Measurements from ENCODE around the gene DSCAML1.

Gene DSCAML1

DNA sequence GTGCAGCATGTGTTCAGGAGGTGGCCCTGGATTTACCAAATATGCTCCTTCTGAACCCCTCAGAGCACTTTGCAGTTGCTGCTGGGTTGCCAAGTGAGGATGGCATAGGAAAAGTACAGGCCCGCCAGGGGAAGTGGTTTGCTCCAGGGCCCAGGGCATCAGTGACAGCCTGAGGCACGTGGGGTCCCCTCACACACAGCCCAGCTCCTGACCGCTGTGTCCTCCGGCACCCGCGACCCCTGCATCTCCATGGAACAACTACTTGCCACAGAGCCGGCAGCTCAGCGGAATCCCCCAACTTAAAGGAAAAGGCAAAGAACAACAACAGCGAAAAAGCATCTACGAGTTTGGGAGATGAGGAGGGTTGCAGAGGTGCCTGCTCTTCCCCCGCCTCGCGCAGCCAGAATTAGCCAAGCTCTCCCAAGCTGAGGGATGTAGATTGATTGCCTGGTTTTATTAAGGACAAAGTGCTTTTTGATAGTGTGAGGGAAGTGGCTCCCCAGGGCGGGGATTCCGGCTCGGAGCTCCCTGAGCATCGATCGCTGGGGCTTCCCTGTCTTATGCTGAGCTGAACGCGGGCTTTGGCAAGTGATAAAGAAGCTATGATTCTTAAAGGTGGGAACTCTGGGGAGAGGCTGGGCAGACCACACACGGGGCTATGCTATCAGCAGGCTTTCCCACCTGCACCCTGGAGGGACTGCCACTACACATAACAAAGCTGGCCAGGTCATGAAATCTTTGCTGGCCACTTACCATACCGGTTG lies 294.8 kb downstream of the DSCAML1 start:
- TF ChIP-seq, protein P1, sequence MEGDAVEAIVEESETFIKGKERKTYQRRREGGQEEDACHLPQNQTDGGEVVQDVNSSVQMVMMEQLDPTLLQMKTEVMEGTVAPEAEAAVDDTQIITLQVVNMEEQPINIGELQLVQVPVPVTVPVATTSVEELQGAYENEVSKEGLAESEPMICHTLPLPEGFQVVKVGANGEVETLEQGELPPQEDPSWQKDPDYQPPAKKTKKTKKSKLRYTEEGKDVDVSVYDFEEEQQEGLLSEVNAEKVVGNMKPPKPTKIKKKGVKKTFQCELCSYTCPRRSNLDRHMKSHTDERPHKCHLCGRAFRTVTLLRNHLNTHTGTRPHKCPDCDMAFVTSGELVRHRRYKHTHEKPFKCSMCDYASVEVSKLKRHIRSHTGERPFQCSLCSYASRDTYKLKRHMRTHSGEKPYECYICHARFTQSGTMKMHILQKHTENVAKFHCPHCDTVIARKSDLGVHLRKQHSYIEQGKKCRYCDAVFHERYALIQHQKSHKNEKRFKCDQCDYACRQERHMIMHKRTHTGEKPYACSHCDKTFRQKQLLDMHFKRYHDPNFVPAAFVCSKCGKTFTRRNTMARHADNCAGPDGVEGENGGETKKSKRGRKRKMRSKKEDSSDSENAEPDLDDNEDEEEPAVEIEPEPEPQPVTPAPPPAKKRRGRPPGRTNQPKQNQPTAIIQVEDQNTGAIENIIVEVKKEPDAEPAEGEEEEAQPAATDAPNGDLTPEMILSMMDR (IDR thresholded peaks at IDR 0.05; ENCODE audit: low read depth, low read length) = no peak
- DNase-seq (ENCODE audit: extremely low read depth, low read depth) = no peak

DNA sequence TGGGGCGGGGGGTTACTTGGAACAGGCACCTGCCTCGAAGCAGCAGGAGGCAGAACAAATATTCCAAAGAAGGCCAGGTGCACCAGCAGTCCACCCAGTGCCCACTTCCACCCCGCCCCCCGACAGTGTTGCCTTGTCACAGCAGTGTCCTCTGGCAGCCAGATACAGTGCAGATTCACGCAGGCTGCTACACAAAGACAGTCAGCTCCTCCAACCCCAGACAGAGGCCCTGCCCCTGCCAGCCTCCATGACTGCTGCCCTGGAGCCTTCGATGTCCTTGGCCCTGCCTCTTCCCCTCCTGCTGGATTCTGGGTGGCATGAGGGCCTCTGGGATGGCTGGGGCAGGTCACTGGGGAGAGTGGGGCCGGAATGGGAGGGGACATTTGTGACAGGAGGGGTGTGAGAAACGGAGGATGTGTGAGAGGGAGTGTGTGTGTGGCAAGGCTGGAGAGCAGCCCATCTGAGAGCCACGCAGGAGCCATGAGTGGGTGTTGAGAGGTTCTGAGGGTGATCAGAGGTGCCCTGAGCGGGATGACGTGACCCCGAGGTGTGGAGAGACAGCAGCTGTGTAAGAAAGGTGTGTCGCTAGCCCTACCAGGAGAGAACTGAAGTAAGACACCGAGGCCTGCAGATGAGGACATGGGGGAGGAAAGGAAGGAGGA lies 295.6 kb downstream of the DSCAML1 start:
- TF ChIP-seq, protein P1 (IDR thresholded peaks at IDR 0.05; ENCODE audit: low read depth, low read length) = no peak
- no peak for DNase-seq (ENCODE audit: extremely low read depth, low read depth)

DNA sequence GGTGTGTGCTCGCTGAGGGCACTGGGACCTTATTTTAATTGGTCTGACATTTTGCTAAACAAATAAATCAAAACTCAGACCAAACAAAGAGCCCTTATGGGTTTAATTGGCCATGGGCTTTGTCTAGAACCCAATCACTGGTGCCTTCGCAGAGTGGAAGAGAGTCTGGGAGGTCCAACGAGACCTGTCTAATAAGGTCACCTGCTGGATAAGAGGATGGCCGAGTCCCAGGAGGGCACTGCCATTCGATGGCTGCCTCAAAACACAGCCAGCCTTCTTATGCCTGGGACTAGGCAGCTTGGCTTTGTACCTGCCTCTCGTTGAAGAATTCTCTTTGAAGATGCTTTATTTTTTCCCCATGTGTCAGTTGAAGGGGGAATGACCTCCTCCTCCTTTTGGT lies 298.2 kb downstream of the DSCAML1 start:
- TF ChIP-seq, protein P1 (IDR thresholded peaks at IDR 0.05; ENCODE audit: low read depth, low read length) = no peak
- DNase-seq (ENCODE audit: extremely low read depth, low read depth) = no peak

DNA sequence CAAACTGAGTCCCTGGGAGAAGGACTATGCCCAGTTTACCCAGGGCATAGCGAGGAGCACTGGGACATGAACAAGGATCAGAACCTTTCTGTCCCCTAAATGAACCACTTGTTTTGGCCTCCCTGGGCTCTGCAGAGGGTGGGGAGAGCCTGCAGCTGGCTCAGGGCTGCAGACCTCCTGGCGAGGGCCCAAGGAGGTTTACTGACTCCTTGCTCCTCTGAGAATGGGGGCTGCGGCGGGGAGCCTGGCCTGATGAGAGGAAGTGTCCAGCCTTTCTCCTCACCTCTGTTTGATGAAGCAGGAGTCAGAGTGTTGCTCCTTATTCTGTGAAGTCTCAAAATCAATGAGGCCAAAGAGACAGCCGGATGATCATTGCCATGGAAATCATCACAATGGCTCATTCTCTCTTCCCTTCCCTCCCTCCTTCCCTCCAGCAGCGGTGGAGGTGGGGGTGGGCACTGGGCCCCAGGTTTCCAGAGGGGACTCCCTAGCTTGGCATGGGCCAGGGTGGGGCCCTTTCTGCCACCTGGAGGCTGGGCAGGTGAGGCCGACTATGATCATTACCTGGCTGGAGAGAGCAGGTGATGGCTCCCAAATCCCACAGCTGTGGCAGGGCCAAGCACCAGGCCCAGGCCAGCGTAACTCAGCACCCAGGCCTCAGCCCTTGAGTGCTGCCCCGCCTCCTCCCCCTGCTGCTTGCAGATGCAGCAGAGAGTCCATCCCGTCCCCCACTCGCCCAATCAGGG lies 299.6 kb downstream of the DSCAML1 start:
- TF ChIP-seq, protein P1 (IDR thresholded peaks at IDR 0.05; ENCODE audit: low read depth, low read length) = no peak
- no peak for DNase-seq (ENCODE audit: extremely low read depth, low read depth)

DNA sequence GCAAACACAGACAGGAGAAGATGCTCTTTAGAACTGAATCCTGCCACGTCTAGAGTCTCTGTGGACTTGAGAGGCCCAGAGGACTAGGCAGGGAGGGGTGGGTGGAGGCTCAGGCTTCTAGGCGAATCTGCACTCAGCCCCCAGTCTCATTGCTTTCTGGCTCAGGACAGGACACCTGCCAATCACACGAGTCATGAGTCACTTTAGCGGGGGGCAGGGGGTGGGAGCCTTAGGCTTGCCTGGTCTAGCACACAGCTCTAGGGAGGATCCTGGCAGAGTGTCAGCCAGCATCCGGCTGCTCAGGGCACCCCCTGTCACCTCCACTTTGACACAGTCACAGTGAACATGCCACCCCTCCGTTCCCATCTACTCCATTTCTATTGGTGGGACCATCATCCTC lies 301.7 kb downstream of the DSCAML1 start:
- TF ChIP-seq, protein P1 (IDR thresholded peaks at IDR 0.05; ENCODE audit: low read depth, low read length) = no peak
- no peak for DNase-seq (ENCODE audit: extremely low read depth, low read depth)

DNA sequence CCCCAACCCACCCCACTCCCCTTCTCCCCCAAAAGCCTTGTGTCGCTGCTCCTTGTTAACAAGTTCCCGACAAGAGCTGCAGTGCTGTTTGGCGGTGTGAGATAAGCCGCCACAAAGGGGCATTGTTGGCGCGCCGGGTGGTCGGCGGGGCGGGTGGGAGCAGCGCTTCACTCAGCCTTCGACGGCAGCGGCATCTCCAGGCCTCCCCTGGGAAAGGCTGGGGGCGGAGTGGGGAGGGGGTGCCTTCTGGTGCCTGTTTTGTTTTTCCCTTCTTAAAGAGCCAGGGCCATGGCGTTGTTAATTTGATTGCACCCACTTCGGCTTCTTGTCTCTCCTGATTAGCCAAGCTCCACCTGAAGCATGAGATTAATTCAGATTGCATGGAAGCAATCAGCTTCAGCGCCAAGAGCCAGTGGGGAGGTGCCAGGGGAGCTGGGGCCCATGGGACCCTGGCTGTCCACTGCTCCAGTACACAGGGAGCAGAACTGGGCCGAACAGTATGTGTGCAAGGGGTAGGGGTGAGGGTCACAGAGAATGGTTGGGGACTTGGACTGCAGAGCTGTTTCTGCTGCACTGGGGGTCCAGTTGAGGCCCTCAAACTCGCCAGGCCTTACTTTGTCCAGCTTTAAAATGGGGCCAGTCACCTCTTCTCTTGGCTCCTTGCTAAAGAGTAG lies 304.3 kb downstream of the DSCAML1 start:
- TF ChIP-seq, protein P1 (IDR thresholded peaks at IDR 0.05; ENCODE audit: low read depth, low read length) = no peak
- DNase-seq (ENCODE audit: extremely low read depth, low read depth) = no peak
